KG1 (cell line): ENCODE data around the gene EBLN2.

Experiments used
- DNase-seq: peaks from one replicate; lab custom pipeline; 2025; lab: John Stamatoyannopoulos, UW

EBLN2 gene

DNA sequence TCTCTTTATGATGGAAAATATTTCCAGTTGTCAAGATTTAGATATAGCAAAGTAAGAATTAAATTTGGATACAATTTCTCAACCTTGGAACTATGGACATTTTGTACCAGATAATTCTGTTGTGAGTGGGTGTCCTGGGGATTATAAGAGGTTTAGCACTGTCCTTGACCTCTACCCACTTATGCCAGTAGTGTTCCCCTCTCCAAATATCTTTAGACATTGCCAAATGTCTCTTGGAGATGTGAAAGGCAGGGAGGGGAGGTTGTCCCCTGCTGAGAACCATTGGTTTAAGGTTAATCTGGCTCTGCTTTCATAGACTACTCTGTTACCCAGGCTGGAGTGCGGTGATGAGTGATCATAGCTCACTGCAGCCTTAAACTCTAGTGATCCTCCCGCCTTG is at the start of gene EBLN2:
TSS of gene EBLN2 (plus strand) at position 244 of the 400 bp plus-strand sequence. CDS start 423 bp downstream, outside the sequence.
- no peak for DNase-seq

- no peak for DNase-seq
Observed at GRCh38 chr3:73018298-73018697, 43.2 kb upstream of the EBLN2 start.

DNA sequence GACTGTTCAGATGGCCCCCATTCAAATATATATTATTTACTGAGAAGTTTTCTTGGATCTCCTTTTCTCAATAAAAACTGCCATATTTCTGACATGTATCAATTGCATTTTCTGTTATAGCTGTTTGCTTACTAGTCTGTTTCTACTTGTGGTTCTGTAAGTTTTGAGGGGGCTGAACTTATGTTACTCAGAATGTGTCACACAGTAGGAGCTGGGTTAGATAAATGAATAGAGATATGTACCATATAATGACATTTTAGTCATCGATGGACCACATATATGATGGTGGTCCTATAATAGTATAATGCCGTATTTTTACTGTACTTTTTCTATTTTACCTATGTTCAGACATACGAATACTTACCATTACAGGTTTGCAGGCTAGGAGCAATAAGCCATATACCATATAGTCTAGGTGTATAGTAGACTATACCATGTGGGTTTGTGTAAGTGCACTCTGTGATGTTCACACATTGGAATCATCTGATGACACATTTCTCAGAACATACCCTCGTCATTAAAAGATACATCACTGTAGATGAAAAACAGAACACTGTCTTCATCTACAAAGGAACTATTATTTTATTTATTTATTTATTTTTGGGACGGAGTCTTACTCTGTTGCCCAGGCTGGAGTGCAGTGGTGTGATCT is 42.5 kb upstream of the EBLN2 start:
- no peak for DNase-seq

DNA sequence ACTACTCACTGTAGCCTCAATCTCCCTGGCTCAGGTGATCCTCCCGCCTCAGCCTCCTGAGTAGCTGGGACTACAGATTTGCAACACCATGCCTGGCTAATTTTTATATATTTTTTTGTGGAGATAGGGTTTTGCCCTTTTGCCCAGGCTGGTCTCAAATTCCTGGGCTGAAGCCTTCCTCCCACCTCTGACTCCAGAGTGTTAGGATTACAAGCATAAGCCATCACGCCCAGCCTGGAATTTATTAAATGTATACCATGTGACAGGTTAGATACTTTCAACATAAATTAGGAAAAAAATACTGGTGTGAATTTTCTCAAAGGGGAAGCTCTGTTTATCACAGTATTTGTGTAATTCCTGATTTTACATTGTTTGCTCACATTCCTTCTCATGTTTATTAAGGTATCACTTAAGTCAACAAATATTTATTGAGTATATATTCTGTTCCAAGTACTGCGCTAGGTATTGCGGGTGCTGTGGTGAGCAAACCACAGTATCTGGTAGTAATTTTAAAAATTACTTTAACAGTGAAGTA is 40.1 kb upstream of the EBLN2 start:
- DNase-seq: no peak

DNA sequence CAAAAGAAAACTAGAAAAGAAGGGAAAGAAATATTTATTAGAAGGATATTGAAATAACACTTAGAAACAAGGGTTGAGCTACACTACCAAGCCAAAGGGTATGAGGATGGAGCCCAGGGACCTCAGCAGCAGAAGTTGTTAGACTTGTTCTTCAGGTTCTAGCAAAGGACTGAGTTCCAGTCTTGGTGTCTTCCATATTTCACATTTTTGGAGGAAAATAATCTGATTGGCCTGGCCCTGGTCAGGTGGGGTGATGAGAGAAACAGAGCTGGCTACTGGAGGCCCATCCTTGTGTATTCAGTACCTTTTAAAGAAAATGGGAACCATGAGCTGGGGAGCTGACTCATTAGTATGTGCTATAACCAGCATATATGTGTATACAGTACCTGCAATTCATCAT is 36.6 kb upstream of the EBLN2 start:
- no peak for DNase-seq

- DNase-seq: no peak
Observed at GRCh38 chr3:73026111-73026759, 35.2 kb upstream of the EBLN2 start.

- DNase-seq: no peak
Observed at GRCh38 chr3:73026760-73027113, 34.7 kb upstream of the EBLN2 start.

DNA sequence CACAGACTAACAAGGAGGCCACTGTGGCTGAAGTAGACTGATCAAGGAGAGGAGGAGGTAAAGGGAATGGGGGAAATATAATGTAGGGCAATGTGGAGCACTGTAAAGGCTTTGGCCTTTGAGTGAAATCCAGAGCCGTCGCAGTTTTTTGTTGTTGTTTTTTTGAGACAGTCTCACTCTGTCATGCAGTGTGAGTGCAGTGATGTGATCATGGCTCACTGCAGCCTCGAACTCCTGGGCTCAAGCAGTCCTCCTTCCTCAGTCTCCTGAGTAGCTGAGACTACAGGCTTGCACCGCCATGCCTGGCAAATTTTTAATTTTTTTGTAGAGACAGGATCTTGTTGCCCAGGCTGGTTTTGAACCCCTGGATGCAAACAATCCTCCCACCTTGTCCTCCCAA is 32.7 kb upstream of the EBLN2 start:
- no peak for DNase-seq

DNA sequence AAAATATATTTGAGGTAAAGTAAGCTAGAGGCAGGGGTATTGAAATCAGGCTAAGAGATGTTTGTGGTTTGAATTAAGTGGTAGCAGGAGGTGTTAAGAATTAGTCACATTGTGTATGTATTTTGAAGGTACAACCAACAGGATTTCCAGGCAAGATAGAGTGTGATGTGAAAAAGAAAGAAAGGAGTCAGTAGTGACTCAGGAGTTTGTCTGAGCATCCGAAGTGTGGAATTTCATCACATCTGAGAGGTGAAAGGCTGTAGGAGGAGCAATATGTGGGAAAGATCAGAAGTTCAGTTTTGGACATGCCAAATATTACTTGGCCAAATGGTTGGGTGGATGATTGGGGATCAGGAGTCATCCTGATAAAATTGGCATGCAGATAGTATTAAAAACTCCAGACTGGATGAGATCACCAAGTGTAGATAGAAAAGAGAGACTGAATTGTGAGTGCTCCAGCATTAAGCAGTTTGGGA is 32.1 kb upstream of the EBLN2 start:
- no peak for DNase-seq

- no peak for DNase-seq
Observed at GRCh38 chr3:73030073-73030597, 31.3 kb upstream of the EBLN2 start.

DNA sequence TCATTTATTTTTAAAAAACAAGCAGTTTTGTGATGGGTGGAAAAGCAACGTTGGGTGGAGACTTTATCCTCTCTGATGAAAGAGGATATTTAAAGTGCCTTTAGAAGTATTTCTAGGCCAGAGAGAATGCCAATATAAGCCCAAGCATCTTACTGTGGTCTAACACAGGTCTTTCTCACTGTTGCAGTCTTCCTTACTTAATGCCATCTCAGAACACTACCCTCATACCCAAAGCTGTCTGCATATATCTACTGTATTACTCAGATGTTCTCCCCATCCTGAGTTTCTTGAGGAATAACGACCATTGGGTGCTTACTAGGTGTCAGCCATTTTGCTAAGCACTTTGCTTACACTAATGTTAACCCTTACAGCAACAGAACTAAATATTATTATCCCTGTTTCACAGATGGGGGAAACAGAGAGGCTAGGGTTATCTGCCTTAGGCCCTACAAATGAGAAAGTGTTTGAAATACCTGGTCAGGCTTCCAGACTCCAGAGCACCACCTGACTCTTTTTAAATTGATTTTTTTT is 29.8 kb upstream of the EBLN2 start:
- no peak for DNase-seq

DNA sequence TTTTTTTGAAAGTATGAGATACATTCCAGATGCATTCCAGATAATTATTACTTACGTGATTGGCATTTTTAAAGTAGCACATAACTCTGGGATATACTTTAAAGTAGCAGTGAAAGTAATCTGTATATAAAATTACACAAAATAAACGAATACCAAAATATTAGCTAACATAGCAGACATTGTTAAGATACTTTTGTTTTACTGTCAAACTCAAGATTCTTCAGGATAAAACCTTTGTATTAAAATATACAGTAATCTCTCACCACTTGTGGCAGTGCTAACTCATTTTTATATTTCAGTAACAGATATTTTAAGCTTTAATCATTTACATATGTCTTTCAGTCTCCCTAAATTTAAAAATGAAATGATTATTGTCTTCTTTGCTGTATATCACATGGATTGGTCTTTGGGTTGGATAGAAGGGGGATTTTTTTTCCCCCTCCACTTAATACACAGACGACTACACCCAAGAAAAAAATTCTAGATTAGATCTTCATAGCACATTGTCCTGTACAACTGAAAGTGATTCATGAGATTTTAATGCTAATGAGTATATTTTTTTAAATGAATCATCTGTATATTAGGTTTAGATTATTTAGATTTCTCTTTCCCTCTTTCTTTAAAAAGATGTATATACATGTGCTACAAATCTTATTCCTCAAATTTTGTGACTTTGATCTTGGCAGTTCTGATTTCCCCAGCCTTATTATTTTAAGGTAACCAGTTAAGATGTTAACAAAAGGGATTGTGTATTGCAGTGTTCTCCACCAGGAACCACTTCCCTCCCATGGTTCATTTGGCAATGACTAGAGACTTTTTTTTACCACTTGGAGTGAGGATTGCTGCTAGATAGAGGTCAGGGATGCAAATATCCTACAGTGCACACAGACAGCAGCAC is 24.5 kb upstream of the EBLN2 start:
- no peak for DNase-seq

- DNase-seq: no peak
Observed at GRCh38 chr3:73041537-73041936, 19.9 kb upstream of the EBLN2 start.

DNA sequence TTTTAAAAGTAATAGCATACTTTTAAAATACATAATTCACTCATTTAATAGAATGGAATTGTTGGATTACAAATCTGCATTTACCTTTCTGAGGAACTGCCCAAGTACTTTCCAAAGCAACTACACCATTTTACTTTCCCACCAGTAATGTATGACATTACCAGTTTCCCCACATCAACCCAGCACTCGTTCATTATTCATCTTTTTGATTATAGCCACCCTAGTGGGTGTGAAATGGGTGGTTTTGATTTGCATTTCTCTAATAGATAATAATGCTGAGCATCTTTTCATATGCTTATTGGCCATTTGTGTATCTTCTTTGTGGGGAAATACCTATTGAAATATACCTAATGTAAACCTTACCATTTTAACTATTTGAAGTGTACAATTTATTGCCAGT is 18.0 kb upstream of the EBLN2 start:
- DNase-seq: no peak

DNA sequence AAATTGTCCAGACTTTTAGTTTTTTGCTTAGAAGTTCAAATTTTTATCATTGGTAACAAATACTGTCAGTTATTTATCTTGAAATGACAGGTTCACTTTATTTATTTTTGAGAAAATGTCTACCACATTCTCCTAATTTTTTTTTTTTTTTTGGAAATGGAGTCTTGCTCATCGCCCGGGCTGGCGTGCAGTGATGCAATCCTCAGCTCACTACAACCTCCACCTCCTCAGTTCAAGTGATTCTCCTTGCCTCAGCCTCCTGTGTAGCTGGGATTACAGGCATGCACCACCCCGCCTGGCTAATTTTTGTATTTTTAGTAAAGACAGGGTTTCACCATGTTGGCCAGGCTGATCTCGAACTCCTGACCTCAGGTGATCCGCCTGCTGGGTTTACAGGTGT is 16.1 kb upstream of the EBLN2 start:
- DNase-seq: no peak

GRCh38 chr3:73046195-73046594 is 15.3 kb upstream of the EBLN2 start:
- DNase-seq: no peak

DNA sequence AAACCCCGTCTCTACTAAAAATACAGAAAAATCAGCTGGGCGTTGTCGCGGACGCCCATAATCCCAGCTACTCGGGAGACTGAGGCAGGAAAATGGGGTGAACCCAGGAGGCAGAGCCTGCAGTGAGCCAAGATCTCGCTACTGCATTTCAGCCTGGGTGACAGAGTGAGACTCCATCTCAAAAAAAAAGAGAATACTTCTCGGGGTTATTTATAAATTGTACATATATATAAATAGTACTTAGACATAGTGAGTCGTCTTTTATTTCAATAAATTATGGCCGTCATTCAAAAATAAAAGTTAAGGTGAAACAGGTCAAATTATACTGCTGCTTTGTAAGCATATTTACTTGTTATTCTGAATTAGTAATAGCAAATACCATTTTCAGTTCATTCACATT is 12.1 kb upstream of the EBLN2 start:
- no peak for DNase-seq

DNA sequence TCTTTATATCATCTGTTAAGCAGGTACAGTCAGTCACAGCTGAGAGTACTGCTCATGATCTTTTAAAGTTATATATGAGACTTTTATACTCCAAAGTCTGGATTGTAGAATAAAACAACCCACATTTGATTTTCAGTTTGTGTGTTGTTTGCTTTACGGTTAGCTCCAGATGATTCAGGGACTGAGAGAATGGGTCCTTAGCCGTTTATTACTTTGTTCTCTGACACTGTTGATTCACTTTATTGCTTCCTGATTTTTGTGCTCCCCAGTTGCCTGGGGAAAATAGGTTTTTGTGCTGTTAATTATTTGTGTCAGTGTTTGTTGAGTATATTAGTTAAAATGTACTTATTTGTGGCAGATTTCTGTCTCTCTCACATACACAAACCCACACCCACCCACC is 8.6 kb upstream of the EBLN2 start:
- DNase-seq: no peak

- DNase-seq: no peak
Observed at GRCh38 chr3:73055583-73055982, 5.9 kb upstream of the EBLN2 start.

DNA sequence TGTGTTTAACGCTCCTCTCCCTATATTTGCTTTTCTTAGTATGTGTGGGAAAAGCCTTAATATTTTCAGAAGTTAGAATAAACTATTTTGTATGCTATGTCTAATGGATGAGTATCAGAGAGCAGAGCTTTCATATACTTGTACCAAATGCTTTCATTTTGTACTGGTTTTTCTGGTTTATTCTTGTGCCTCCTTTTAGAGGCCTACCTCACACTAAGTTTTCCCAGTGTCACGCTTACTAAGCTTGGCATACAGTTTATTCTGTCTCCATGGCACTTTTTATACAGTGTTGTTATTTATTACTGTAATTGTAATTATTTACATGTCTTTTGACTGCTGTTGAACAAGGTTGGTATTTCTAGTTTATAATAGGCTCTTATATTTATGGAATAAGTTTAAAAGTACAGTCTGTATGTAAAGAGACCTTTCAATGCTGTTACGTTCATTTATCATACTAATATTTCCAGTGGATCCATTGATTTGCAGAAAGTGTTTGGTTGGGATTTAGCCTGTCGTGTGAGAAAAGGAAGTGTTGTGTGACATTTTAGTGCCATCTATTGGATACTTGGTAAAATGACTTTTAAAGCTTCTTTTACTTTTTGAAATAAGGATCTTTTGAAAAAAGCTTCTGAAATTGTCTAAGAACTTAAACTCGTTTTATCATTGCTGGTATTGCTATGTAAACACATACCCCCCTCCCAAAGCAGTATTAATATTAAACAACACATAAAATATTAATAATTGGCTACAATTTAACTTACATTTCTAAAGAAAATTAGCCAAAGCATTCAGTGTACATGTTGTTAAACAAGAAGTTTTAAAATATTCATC is 5.2 kb upstream of the EBLN2 start:
- no peak for DNase-seq

DNA sequence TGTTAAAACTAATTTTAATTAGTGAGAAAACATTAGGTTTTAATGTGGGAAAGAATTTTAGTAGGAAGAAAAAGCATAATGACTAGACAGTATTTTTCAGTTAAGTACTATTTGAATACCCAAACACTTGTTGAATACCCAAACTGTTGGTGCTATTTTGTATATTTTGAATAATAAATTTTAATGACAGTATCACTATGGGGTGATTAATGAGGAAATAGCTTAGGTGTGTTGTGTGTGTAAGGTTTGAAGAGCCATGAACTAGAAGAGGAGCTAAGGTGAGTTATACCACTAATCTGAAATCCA is 4.7 kb upstream of the EBLN2 start:
- no peak for DNase-seq
